HCT116 (cell line): ENCODE results near the gene CD320.
"Not testable (repeated sequence)": the region's sequence is repeated elsewhere in the genome, so short reads cannot be mapped to it uniquely, and the experiment has no call there.

Experiments used
- CTCF ChIP-seq, 3 experiments: fragments of 200-600 bp in 1 of 3; sonication (generic) in 1 of 3; IDR thresholded peaks in 2 of 3; conservative IDR thresholded peaks in 1 of 3; 2 replicates each; pipeline ENCODE4 v1.5.1; 2012 to 2017; ENCODE audit warnings: low read depth in 2 of 3, low read length in 2 of 3, antibody characterized with exemption in 1 of 3, borderline replicate concordance in 1 of 3, control low read depth in 1 of 3, mild to moderate bottlenecking in 1 of 3, mixed read lengths in 1 of 3, mixed run types in 1 of 3, moderate library complexity in 1 of 3; ENCODE audit not compliant: insufficient read depth in 1 of 3
- EGR1 ChIP-seq: IDR thresholded peaks from 2 replicates; pipeline ENCODE4 v1.6.1; 2012; ENCODE audit warnings: low read depth
- EZH2 ChIP-seq: fragments of 200-600 bp; sonication (generic); IDR thresholded peaks from 2 replicates; pipeline ENCODE4 v1.6.1; 2017; ENCODE audit warnings: antibody characterized with exemption, mixed run types
- EZH2phosphoT487 ChIP-seq: fragments of 200-600 bp; IDR thresholded peaks from 2 replicates; pipeline ENCODE4 v1.6.1; 2018; ENCODE audit warnings: antibody characterized with exemption, borderline replicate concordance
- MAX ChIP-seq: IDR thresholded peaks from 2 replicates; pipeline ENCODE4 v1.6.1; 2012
- POLR2A ChIP-seq: IDR thresholded peaks from 2 replicates; pipeline ENCODE4 v1.7.0; 2011; ENCODE audit warnings: borderline replicate concordance; ENCODE audit not compliant: insufficient read depth, insufficient read length; ENCODE audit errors: extremely low read depth
- RAD21 ChIP-seq: IDR thresholded peaks from 2 replicates; pipeline ENCODE4 v1.6.1; 2012; ENCODE audit warnings: low read depth, mild to moderate bottlenecking
- SIN3A ChIP-seq: IDR thresholded peaks from 2 replicates; pipeline ENCODE4 v1.6.1; 2012; ENCODE audit warnings: low read depth
- ZBTB33 ChIP-seq: IDR thresholded peaks from 2 replicates; pipeline ENCODE4 v1.6.1; 2011; ENCODE audit warnings: mild to moderate bottlenecking, low read length, moderate library complexity; ENCODE audit not compliant: insufficient replicate concordance; ENCODE audit errors: extremely low read depth
- ZNF274 ChIP-seq: fragments of 200-500 bp; sonication (Bioruptor generic); IDR thresholded peaks from 2 replicates; pipeline ENCODE4 v1.6.1; 2014; ENCODE audit warnings: mild to moderate bottlenecking, low read depth, low read length, inconsistent platforms

GRCh38 chr19:8264248-8264647 is 43.9 kb downstream of the CD320 start:
- TF ChIP-seq CTCF (IDR thresholded peaks at IDR 0.05 in 2 of 3, conservative IDR thresholded peaks at IDR 0.05 in 1 of 3; ENCODE audit: borderline replicate concordance in 1 of 3, insufficient read depth in 1 of 3, low read depth in 2 of 3, low read length in 2 of 3); EGR1; EZH2phosphoT487; ZBTB33; MAX; EZH2; POLR2A; ZNF274; RAD21; SIN3A: not testable (repeated sequence)
